Brain microvascular endothelial cell (primary cell): ENCODE results near the gene AIF1.

Experiments
- DNase-seq: peaks from one replicate; pipeline ENCODE4 v3.0.0-alpha.2; 2020
- H3K27ac ChIP-seq: fragments of 250-450 bp; sonication (Bioruptor Pico); 2 replicates; pipeline ENCODE4 v1.5.1; 2020; ENCODE audit warnings: mild to moderate bottlenecking, moderate library complexity
- H3K27me3 ChIP-seq: fragments of 250-450 bp; sonication (Bioruptor Pico); replicated peaks from 2 replicates; pipeline ENCODE4 v1.5.1; 2020; ENCODE audit warnings: mild to moderate bottlenecking
- H3K36me3 ChIP-seq: fragments of 250-450 bp; sonication (Bioruptor Pico); replicated peaks from 2 replicates; pipeline ENCODE4 v1.5.1; 2020; ENCODE audit warnings: mild to moderate bottlenecking
- H3K4me3 ChIP-seq: 2 replicates; pipeline ENCODE4 v1.5.1; 2011; ENCODE audit warnings: low read depth, mild to moderate bottlenecking, control low read depth, low read length, moderate library complexity
- in situ Hi-C: cut with HindIII; loops from 2 replicates; pipeline ENCODE4 v1.10.0; 2017; ENCODE audit warnings: low sequenced_read_pairs, low pct_ligation_motif_present
- TF ChIP-seq, protein P1 (sequence below): IDR thresholded peaks from 2 replicates; pipeline ENCODE4 v1.5.1; 2011; ENCODE audit warnings: low read depth, mild to moderate bottlenecking, moderate library complexity, low read length, control low read depth, inconsistent platforms; ENCODE audit errors: missing control alignments

AIF1 gene

GRCh38 chr6:31666337-31666965 lies 51.4 kb downstream of the AIF1 start:
- TF ChIP-seq, protein P1, sequence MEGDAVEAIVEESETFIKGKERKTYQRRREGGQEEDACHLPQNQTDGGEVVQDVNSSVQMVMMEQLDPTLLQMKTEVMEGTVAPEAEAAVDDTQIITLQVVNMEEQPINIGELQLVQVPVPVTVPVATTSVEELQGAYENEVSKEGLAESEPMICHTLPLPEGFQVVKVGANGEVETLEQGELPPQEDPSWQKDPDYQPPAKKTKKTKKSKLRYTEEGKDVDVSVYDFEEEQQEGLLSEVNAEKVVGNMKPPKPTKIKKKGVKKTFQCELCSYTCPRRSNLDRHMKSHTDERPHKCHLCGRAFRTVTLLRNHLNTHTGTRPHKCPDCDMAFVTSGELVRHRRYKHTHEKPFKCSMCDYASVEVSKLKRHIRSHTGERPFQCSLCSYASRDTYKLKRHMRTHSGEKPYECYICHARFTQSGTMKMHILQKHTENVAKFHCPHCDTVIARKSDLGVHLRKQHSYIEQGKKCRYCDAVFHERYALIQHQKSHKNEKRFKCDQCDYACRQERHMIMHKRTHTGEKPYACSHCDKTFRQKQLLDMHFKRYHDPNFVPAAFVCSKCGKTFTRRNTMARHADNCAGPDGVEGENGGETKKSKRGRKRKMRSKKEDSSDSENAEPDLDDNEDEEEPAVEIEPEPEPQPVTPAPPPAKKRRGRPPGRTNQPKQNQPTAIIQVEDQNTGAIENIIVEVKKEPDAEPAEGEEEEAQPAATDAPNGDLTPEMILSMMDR: no peak
- DNase-seq: no peak
- Histone ChIP-seq H3K27me3 (no peaks in the 10 kb centered on the region), H3K4me3 (peak overlapping the region; percentile 77), H3K36me3 (peaks cover 58% of the 10 kb centered on the region), H3K27ac (peak overlapping the region; percentile 72)
- in situ Hi-C loops: no loop called here
